Fibroblast of lung (primary cell): Measurements from ENCODE around the gene PDC.

Experiments
- CTCF ChIP-seq, 2 donors: IDR thresholded peaks in 1 of 2; conservative IDR thresholded peaks in 1 of 2; 1 replicate in 1 of 2; 2 replicates in 1 of 2; pipeline ENCODE4 v1.5.1; 2011 to 2012; ENCODE audit warnings: low read length in 2 of 2, control low read depth in 1 of 2, inconsistent platforms in 1 of 2, low read depth in 1 of 2, mild to moderate bottlenecking in 1 of 2
- EZH2 ChIP-seq: IDR thresholded peaks from 2 replicates; pipeline ENCODE4 v1.5.1; 2012; ENCODE audit warnings: low read length, control low read depth, mild to moderate bottlenecking; ENCODE audit errors: missing control alignments

GRCh38 chr1:186456729-186457255 lies 4.1 kb downstream of the PDC start:
- TF ChIP-seq CTCF (conservative IDR thresholded peaks at IDR 0.05 in 1 of 2, IDR thresholded peaks at IDR 0.05 in 1 of 2; ENCODE audit: low read depth in 1 of 2, low read length in 2 of 2) (no peak), EZH2 (no peak)
